GM12878 (cell line): ENCODE results near the gene PITPNC1. TPM values are rescaled to one million over a fixed set of nuclear protein-coding genes. Genes with fewer than 3 reads are reported as not detected.
A peak's percentile ranks its signal among the peaks of the same experiment; 100 is the strongest.

ENCODE experiments used
- BHLHE40 ChIP-seq, 2 experiments: fragments of 450-650 bp in 1 of 2; IDR thresholded peaks; 2 replicates each; pipeline ENCODE4 v1.6.1; 2011 to 2017; ENCODE audit warnings: low read depth in 2 of 2, borderline replicate concordance in 1 of 2, improper control_type of control experiment in 1 of 2, low read length in 1 of 2, mild to moderate bottlenecking in 1 of 2
- ESRRA ChIP-seq: IDR thresholded peaks from 2 replicates; pipeline ENCODE4 v1.6.1; 2012; ENCODE audit warnings: mild to moderate bottlenecking, low read length, improper control_type of control experiment
- FOXM1 ChIP-seq: IDR thresholded peaks from 2 replicates; pipeline ENCODE4 v1.6.1; 2012; ENCODE audit warnings: low read depth, mild to moderate bottlenecking, inconsistent platforms, low read length, moderate library complexity
- JUND ChIP-seq: IDR thresholded peaks from 2 replicates; pipeline ENCODE4 v1.6.1; 2012; ENCODE audit warnings: low read depth, mild to moderate bottlenecking, low read length, improper control_type of control experiment, moderate library complexity
- MEF2A ChIP-seq: IDR thresholded peaks from 2 replicates; pipeline ENCODE4 v1.6.1; 2011; ENCODE audit warnings: low read depth, mild to moderate bottlenecking, low read length, moderate library complexity; ENCODE audit not compliant: insufficient read depth
- MEF2B ChIP-seq: fragments of 450-650 bp; IDR thresholded peaks from 2 replicates; pipeline ENCODE4 v1.6.1; 2018; ENCODE audit warnings: mild to moderate bottlenecking, moderate library complexity; ENCODE audit not compliant: partially characterized antibody, poor library complexity, severe bottlenecking
- NR2F1 ChIP-seq: fragments of 450-650 bp; conservative IDR thresholded peaks from 2 replicates; pipeline ENCODE4 v1.6.1; 2017; ENCODE audit warnings: mild to moderate bottlenecking
- RAD21 ChIP-seq: IDR thresholded peaks from 2 replicates; pipeline ENCODE4 v1.6.1; 2011; ENCODE audit warnings: mild to moderate bottlenecking, low read depth, low read length, moderate library complexity; ENCODE audit not compliant: insufficient read depth
- RELA ChIP-seq: fragments of 450-650 bp; IDR thresholded peaks from 2 replicates; pipeline ENCODE4 v1.8.0; 2014; ENCODE audit warnings: borderline replicate concordance; ENCODE audit not compliant: partially characterized antibody
- SMC3 ChIP-seq: IDR thresholded peaks from 2 replicates; pipeline ENCODE4 v1.6.1; 2011; ENCODE audit warnings: low read length, improper control_type of control experiment, borderline replicate concordance
- STAT3 ChIP-seq: IDR thresholded peaks from 2 replicates; pipeline ENCODE4 v1.6.1; 2011; ENCODE audit warnings: low read depth, low read length, improper control_type of control experiment
- ZNF207 ChIP-seq: fragments of 450-650 bp; IDR thresholded peaks from 2 replicates; pipeline ENCODE4 v1.6.1; 2014; ENCODE audit warnings: antibody characterized with exemption, mild to moderate bottlenecking, borderline replicate concordance
- ZNF384 ChIP-seq: IDR thresholded peaks from 2 replicates; pipeline ENCODE4 v1.6.1; 2012; ENCODE audit warnings: low read depth, mild to moderate bottlenecking, low read length, improper control_type of control experiment, borderline replicate concordance
- polyA plus RNA-seq, 11 experiments: library from polyadenylated mRNA; depleted of rRNA in 4 of 11; unstranded in 6 of 11; stranded (reverse) in 5 of 11; fragments of >200 nt; fragmentation: Nextera tagmentation in 4 of 11; fragmentation: Illumina TruSeq in 1 of 11; extraction: Ambion mirVana in 4 of 11; extraction: Trizol in 1 of 11; gene quantifications; 1 replicate in 1 of 11; 2 replicates in 10 of 11; pipeline versions ENCODE4 v1.2.1 to v1.2.3, GENCODE V29; 2011 to 2016; ENCODE audit warnings: inconsistent platforms in 2 of 11, missing spikeins in 2 of 11, low read depth in 1 of 11
- total RNA-seq, 4 experiments: library from RNA; depleted of rRNA in 3 of 4; stranded (reverse); fragments of >200 nt in 3 of 4; fragmentation: Illumina TruSeq in 1 of 4; extraction: Trizol in 1 of 4; gene quantifications; 2 replicates each; pipeline versions ENCODE4 v1.2.1 to v1.2.3, GENCODE V29; 2013 to 2021
- TF ChIP-seq, protein P1 (sequence below): IDR thresholded peaks from 2 replicates; pipeline ENCODE4 v1.6.1; 2011; ENCODE audit warnings: borderline replicate concordance, low read depth, mild to moderate bottlenecking, moderate library complexity, low read length; ENCODE audit not compliant: insufficient read depth, poor library complexity, severe bottlenecking

Gene PITPNC1
- total and polyA plus RNA-seq, 10 of the 15 experiments (the other 5 are each of a cell fraction or from before 2014, with no cell fraction given), result 12.2 to 62.4 (median 47.3) TPM

- TF ChIP-seq, protein P1, sequence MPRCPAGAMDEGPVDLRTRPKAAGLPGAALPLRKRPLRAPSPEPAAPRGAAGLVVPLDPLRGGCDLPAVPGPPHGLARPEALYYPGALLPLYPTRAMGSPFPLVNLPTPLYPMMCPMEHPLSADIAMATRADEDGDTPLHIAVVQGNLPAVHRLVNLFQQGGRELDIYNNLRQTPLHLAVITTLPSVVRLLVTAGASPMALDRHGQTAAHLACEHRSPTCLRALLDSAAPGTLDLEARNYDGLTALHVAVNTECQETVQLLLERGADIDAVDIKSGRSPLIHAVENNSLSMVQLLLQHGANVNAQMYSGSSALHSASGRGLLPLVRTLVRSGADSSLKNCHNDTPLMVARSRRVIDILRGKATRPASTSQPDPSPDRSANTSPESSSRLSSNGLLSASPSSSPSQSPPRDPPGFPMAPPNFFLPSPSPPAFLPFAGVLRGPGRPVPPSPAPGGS, result peak; percentile 42
- TF ChIP-seq BHLHE40 (IDR thresholded peaks at IDR 0.05; ENCODE audit: borderline replicate concordance in 1 of 2, low read depth in 2 of 2, low read length in 1 of 2) (no peak; a peak in 1 of 4 replicates), RAD21 (peak; percentile 95), FOXM1 (peak; percentile 42; the same call in 1 of the 2 replicates), STAT3 (no peak), ZNF384 (no peak), ZNF207 (0 out of 2 replicates have a peak, but pooled peaks have one; percentile 32), MEF2B (peak; percentile 17), SMC3 (peak; percentile 83; the same call in 1 of the 2 replicates), JUND (no peak), RELA (peak; percentile 32), ESRRA (no peak), MEF2A (0 out of 2 replicates have a peak, but pooled peaks have one; percentile 27), NR2F1 (0 out of 2 replicates have a peak, but pooled peaks have one; percentile 6)
Observed at GRCh38 chr17:67602974-67603373, 225.9 kb downstream of the PITPNC1 start (continued).
